Hematopoietic multipotent progenitor cell treated with erythropoietin and hydrocortisone succinate and interleukin-3 and kit ligand, for 4 days (in vitro differentiated cells): Measurements from ENCODE around the gene NKX1-2.
A peak's percentile ranks its signal among the peaks of the same experiment; 100 is the strongest.

Source experiments
- DNase-seq: peaks from one replicate; pipeline ENCODE4 v3.0.0-alpha.2; 2015

Gene NKX1-2

DNA sequence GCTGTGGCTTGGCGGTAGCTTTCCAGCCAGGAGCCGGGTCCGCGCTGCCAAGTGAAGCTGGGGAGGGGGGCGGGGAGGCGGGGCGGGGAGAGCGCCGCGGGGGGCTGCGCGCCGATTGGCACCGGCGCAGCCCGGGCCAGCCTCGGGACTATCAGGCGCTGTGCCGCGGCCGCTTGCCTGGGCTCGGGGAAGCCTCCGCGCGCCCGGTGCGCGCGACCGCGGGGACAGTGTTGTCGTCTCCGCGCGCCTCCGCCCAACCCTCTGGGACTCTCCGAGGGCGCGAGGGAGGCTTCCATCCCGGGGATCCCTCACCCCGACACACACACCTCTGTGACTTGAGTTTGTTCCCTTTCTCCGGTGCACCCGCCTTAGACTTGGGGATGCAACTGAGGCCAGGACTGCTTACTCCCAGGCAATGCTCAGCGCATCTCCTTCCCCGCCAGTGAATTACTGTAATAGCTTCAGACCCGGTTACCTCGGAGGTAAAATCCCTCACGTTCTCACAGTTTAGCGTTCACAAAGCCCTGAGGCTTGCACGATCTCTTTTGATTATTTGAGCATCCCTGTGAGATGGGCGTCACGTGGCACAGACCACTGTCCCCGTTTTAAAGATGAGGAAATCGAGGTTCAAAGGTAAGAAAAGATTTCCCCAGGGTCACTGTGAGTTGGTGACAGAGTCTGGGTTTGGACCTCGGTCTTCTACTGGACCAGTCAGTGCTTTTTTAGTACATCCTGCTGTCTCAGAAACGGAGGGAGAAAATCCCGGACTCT lies at the start of gene NKX1-2:
NKX1-2 (minus strand) TSS at position 24 of the 771 bp plus-strand sequence. CDS start 92 bp downstream, outside the sequence.
- no peak for DNase-seq

DNA sequence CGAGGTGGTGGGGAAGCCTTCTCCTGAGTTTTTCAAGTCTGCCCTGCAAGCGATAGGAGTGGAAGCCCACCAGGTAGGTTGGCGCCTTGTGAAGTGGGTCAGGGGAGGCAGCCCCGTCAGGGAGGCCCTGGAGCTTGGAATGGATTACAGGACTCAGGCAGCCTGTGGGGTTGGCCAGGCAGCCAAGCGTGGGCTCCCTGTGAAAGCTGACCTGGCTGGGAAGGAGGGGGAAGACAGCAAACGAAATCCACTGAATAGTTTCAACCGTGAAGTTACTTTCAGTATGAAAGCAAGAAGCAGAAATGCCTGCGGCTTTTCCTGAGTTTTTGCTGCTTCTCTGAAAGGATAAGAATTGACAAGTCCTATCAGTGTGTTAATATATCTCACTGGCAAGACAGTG lies 48.2 kb upstream of the NKX1-2 start:
- DNase-seq: no peak

- no peak for DNase-seq
These were observed 47.5 kb upstream of the NKX1-2 start for GRCh38 chr10:124497196-124497881.

GRCh38 chr10:124496620-124497019 lies 46.8 kb upstream of the NKX1-2 start:
- DNase-seq: no peak

DNA sequence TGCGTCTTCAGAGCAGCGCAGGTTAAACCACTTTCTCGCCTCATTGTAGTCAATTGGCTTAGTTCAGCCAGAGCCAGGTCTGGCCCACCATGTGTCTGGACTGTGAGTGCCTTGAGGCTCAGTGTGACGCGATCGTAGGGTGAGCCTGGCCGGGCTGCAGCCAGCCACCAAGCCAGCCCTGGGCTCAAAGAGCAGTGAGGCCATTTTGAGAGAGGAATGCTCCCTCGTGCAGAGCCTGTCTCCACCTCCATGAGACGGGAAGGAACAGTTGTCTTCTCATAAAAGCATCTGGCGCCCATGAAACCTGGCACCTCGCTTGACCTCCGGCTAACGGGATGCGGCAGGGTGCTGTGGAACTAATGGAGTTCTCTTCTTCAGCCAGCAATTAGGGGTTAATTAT lies 46.3 kb upstream of the NKX1-2 start:
- DNase-seq: no peak

DNA sequence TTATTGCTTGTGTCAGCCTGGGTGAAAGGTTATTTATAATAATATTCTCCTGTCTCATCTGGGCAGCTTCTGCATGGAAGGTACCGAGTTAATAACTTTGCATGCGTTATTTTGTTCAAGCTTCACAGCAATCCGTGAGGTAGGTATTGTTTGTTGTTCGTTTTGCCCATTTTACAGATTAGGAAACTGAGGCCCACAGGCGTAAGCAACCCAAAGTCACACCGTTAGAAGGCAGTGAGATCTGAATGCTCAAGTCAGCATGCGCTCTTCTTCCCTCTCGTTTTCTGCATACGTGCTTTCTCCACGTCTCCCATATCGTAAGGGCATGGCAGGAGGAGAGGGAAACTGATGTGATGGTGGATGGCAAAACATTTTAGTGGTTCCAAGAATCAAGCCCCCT lies 45.9 kb upstream of the NKX1-2 start:
- no peak for DNase-seq

- no peak for DNase-seq
These were observed 45.3 kb upstream of the NKX1-2 start for GRCh38 chr10:124495162-124495561.

GRCh38 chr10:124494046-124494807 lies 44.4 kb upstream of the NKX1-2 start:
- DNase-seq: peak; percentile 27

GRCh38 chr10:124493214-124493882 lies 43.5 kb upstream of the NKX1-2 start:
- DNase-seq: peak; percentile 64

- DNase-seq: no peak
These were observed 42.4 kb upstream of the NKX1-2 start for GRCh38 chr10:124492266-124492665.

DNA sequence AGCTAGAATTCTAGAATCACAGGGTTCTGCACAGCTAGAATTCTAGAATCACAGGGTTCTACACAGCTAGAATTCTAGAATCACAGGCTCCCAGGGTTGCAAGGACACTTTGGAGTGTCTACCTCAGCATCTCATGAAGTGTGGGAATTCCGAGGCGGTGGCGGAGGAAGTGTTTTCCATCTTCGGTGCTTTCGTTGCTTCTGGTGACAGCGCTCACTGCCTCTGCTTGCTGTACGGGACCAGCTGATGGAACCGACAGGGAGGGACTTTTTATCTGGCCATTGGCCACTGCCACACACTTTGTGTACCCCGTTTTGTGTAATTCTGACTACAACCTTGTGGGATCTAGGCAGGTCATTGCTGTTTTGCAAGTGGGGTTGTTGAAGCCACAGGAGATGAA lies 41.3 kb upstream of the NKX1-2 start:
- DNase-seq: no peak

DNA sequence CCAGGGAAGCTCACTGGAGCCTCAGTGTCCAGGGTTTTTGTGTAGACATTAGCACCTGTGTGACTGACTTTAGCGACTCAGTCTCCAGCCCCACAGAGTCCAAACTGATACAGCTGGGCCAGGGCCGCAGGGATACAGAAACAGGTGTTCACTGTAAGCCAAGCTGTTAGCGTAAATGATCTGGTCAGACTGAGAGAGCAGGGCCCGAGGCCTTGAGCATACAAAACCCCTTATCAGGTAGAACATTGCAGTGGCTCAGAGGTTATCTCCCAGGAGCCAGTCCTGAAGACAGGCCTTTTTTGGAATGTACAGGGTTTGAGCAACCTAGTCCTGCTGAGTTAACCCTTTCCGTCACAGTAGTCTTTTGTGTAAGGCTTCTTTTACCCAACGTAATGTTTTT lies 36.8 kb upstream of the NKX1-2 start:
- DNase-seq: peak; percentile 71

DNA sequence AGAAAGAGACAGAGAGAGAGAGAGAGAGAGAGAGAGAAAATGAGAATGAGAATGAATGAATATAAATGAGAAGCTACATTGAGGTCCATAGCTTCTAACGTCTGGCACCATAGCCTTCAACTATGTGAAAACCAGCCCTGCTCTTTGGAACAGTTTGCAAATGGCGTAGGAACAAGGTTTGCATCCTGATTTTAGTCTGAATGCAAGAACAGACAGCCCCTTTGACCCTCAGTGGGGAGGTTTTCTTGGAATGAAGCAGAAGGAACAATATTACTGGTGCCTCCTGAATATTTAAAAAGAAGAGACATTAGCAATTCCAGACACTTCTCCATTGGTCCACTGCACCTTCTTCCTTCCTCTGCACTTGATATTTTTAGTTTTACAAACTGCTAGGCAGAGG lies 34.8 kb upstream of the NKX1-2 start:
- no peak for DNase-seq

DNA sequence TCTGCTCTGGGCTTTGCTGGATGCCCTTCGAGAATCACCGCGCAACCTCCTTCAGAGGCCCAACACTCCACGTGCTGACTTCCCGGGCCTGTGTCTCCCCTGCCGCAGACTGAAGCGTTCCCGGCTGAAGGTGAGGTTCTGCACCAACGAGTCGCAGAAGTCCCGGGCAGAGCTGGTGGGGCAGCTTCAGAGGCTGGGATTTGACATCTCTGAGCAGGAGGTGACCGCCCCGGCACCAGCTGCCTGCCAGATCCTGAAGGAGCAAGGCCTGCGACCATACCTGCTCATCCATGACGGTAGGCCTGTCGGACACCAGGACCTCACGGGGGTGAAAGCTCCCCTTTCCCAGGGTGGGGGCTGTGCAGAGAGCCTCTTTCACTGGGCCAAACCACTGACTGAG lies 34.2 kb upstream of the NKX1-2 start:
- no peak for DNase-seq

DNA sequence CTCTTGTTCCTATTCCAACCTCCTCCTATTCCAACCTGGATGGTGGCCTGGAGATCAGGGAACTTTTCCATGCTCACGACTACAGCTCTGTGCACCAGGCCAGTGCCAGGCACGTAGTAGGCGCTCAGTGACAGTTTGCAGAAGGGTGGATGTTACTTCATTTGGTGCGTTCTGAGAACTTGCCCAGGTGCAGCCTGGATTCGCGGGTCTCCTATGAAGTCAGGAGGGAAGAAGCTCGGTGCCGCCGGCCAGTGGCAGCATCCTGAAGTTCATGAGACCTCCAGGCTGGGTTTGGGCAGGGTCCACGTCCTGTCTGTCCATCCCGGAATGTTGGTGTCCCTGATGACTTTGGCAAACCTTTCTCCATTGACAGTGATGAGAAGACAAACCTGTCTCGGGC lies 33.0 kb upstream of the NKX1-2 start:
- DNase-seq: no peak

DNA sequence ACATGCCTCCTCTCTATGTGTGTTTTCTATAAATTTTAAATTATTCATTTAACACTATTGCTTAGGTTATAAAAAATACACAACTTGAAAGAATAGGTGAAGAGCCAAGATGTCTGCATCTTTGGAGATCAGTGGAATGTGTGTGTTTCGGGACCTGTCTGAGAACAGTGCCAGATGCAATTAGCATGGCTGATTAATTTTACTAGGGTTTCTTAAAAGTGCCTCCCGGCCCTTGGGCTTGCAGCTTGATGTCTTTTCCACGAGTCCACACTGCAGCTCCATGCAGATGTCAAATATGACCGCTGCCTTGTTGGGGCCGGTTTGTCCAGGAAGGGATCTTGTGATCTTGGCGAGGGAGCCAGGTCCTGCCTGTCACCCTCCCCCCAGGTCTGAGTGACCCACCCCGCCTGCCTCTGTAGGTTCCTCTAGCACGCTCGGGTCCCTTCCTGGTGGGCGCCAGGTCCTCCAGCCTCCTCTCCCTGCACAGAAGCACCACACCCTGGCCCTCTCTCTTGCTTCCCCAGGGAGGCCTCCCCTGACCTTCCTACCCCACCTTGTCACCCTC lies 32.5 kb upstream of the NKX1-2 start:
- DNase-seq: no peak

GRCh38 chr10:124481717-124482116 lies 31.9 kb upstream of the NKX1-2 start:
- DNase-seq: no peak

GRCh38 chr10:124480860-124481259 lies 31.0 kb upstream of the NKX1-2 start:
- no peak for DNase-seq

DNA sequence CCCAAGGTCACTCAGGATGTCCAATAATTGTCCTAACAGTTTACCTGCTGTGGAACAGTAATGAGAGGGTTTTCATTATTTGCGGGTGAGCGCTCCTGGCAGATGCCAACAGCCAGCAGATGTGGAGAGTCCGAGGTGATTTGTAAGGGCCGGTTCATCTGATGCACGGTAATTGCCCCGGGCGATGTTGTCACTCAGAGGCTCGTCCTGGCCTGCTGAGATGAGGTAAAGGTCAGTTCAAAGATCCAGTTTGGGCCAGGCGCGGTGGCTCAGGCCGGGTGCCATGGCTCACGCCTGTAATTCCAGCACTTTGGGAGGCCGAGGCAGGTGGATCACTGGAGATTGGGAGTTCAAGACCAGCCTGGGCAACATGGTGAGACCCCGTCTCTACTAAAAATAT lies 28.7 kb upstream of the NKX1-2 start:
- no peak for DNase-seq

DNA sequence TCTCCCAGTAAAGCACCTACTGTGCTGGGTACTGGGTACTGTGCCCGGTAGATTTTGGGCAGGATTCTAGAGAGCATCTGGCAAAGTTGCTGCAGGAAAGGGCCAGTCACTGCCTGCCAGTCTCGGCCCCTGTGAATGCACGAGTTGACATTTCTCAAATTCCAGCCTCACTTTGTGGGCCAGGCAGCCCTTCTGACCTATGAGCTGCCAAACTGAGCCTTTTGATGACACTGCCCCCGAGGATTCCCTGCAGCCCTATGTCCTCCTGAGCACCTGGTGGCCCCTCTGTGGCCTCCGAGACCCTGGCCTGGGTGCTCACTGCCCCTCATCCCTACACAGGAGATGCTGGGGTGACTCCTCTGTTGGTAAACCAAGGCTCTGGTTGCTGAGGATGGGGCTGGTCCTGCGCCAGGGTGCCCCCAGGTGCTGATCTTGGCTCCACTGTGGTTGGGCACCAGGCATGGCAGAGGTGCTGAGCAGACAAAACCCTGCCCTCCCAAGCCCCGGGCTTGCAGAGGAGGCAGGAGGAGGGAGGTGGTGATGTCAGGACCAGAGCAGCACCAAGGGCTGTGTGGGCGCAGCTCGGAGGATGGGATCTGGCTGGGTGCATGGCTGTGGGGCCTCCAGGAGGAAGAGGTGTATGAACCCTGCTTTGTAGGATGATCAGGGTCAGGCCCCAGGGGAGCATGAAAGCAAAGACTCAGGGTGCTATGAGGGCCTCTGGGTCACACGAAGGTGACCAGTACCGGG lies 28.0 kb upstream of the NKX1-2 start:
- DNase-seq: no peak

GRCh38 chr10:124476043-124476725 lies 26.3 kb upstream of the NKX1-2 start:
- no peak for DNase-seq
